Measurements from ENCODE around the gene ULBP3. TPM values are rescaled to one million over a fixed set of nuclear protein-coding genes. Genes with fewer than 3 reads are reported as not detected.

ULBP3 gene
- total RNA-seq, 1 donor = 16.4 TPM

DNA sequence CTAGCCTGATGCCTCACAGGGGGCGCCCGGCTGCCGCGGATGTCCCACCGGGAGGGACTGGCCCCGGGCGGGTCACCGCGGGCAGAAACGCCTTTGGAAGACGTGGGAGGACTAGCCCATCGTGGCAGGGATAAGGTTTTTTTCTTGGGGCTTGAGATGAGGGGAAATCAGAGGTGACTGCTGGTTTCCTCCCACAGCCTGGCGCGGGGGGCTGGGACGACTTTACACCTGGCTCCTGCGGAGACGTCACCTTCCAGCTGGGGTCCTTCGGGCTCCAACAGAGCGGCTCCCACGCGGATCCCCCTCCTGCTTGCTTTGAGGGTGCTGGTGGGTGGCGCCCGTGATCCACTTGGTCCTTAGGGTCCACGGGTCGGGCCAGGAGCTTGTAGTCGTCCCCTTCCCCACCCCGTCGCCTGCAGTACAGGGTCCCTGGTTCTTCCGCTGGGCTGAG, 11.4 kb downstream of the ULBP3 start:
- no peak overlapping the region for H3K4me3 ChIP-seq (ENCODE audit: low read depth, low read length)
- DNase-seq (ENCODE audit: low read depth) = no peak
- TF ChIP-seq, protein P1, sequence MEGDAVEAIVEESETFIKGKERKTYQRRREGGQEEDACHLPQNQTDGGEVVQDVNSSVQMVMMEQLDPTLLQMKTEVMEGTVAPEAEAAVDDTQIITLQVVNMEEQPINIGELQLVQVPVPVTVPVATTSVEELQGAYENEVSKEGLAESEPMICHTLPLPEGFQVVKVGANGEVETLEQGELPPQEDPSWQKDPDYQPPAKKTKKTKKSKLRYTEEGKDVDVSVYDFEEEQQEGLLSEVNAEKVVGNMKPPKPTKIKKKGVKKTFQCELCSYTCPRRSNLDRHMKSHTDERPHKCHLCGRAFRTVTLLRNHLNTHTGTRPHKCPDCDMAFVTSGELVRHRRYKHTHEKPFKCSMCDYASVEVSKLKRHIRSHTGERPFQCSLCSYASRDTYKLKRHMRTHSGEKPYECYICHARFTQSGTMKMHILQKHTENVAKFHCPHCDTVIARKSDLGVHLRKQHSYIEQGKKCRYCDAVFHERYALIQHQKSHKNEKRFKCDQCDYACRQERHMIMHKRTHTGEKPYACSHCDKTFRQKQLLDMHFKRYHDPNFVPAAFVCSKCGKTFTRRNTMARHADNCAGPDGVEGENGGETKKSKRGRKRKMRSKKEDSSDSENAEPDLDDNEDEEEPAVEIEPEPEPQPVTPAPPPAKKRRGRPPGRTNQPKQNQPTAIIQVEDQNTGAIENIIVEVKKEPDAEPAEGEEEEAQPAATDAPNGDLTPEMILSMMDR (IDR thresholded peaks at IDR 0.05; ENCODE audit: insufficient read depth, low read length) = no peak

DNA sequence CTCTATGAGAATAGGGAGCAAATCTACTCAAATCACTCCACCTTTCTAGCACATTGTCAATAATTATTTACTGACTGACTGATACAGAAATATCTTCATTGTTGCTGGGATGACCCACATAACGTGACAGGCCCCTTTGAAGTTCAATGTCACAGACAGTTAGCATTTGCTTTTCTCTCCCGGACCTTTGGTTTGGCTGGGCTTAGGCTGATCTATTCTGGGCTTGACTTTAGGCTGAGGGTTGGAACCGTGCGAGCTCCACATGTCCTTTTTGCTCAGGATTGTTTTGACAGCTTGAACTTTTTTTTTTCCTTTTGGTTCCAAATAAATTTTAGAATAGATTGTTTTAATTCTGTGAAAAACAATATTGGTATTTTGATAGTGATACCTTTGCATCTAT, 12.0 kb downstream of the ULBP3 start:
- DNase-seq (ENCODE audit: low read depth) = no peak
- TF ChIP-seq, protein P1 (IDR thresholded peaks at IDR 0.05; ENCODE audit: insufficient read depth, low read length) = no peak
- H3K4me3 ChIP-seq (ENCODE audit: low read depth, low read length) = no peak overlapping the region

DNA sequence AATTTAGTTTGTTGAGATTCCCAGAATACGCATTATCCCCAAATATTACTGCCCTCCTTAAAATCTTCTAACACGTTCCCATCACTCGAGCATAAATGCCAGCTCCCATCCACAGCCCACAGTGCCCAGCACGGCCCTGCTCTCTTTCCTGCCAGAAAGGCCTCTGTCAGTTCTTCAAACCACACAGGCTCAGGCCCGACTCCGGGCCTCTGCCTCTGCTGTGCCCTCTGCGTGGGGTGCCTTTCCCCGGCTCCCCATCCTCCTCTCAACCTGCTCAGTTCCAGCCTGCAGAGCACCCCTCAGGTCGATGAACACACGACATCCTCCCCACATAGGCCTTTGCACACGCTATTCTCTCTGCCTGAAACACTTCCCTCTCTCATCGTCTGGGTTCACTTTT, 12.8 kb downstream of the ULBP3 start:
- TF ChIP-seq, protein P1 (IDR thresholded peaks at IDR 0.05; ENCODE audit: insufficient read depth, low read length) = no peak
- DNase-seq (ENCODE audit: low read depth) = no peak
- H3K4me3 ChIP-seq (ENCODE audit: low read depth, low read length) = no peak overlapping the region

DNA sequence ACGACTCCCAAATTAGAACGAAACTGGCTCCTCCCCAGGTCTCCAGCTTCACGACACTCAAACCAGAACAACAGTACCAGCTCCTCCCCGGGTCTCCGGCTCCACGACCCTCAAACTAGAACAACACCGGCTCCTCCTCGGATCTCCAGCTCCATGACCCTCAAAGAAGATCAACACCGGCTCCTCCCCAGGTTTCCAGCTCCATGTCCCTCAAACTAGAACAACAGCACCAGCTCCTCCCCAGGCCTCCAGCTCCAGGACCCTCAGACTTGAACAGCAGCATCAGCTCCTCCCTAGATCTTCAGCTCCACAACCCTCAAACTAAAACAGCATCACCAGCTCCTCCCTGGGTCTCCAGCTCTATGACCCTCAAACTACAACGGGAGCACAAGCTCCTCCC, 13.8 kb downstream of the ULBP3 start:
- DNase-seq (ENCODE audit: low read depth) = no peak
- H3K4me3 ChIP-seq (ENCODE audit: low read depth, low read length) = no peak overlapping the region
- TF ChIP-seq, protein P1 (IDR thresholded peaks at IDR 0.05; ENCODE audit: insufficient read depth, low read length) = no peak

DNA sequence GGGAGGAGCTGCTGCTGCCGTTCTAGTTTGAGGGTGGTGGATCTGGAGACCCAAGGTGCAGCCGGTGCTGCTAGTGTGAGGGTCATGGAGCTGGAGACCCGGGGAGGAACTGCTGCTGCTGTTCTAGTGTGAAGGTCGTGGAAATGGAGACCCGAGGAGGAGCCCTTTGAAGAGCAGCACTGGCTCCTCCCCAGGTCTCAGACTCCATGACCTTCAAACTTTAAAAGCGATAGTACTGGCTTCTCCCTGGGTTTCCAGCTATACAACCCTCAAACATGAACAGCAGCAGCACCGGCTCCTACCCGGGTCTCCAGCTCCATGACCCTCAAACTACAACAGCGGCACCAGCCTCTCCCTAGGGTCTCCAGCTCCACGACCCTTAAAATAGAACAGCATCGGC, 15.5 kb downstream of the ULBP3 start:
- no peak for DNase-seq (ENCODE audit: low read depth)
- H3K4me3 ChIP-seq (ENCODE audit: low read depth, low read length) = no peak overlapping the region
- TF ChIP-seq, protein P1 (IDR thresholded peaks at IDR 0.05; ENCODE audit: insufficient read depth, low read length) = no peak

DNA sequence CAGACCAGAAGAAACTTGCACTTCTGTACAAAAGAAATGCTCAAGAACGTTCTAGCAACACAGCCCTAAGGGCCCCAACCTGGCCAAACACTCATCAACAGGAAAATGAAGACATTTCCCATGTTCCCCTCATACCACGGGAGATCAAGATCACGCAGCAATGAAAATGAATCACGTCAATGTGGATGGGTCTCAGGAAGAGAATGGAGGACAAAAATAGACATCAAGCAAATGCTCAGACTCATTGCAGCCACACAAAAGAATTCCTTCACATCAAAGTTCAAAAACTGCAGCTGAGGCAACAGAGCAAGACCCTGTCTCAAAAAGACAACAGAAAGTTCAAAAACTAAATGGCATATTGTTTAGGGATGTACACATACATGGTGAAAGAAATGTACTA, 18.1 kb downstream of the ULBP3 start:
- H3K4me3 ChIP-seq (ENCODE audit: low read depth, low read length) = no peak overlapping the region
- TF ChIP-seq, protein P1 (IDR thresholded peaks at IDR 0.05; ENCODE audit: insufficient read depth, low read length) = no peak
- DNase-seq (ENCODE audit: low read depth) = no peak

DNA sequence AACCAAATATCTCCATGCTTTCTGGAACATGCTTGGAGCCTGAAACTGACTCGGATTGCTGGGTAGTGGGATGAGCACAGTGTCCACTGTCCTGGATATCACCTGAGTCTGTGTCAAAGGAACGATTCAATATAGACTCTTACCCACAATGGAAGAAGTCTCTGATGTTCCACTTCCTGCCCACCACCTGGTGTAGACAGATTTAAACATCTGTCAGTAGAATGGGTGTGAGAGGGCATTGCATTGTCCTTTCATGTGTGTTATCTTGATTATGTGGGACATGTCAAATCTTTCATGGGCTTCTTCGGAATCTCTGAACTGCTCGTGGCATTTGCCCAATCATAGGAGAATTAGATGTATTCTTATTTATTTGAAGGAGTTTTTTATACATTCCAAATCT, 20.8 kb downstream of the ULBP3 start:
- TF ChIP-seq, protein P1 (IDR thresholded peaks at IDR 0.05; ENCODE audit: insufficient read depth, low read length) = no peak
- no peak overlapping the region for H3K4me3 ChIP-seq (ENCODE audit: low read depth, low read length)
- no peak for DNase-seq (ENCODE audit: low read depth)

Data from fibroblast of the aortic adventitia (primary cell).